Stimulated activated CD4-positive, alpha-beta T cell treated with anti-CD3 and anti-CD28 coated beads, Interleukin-2, amount 100 ng/mL, for 24 hours (primary cell): ENCODE data around the gene KRTAP2-1.
"Not testable (repeated sequence)": the region's sequence is repeated elsewhere in the genome, so short reads cannot be mapped to it uniquely, and the experiment has no call there.

Experiments
- DNase-seq, 2 donors: peaks; one replicate each; pipeline ENCODE4 v3.0.0-alpha.2; 2020

KRTAP2-1 gene

GRCh38 chr17:41010441-41010840 is 36.7 kb downstream of the KRTAP2-1 start:
- DNase-seq: no peak

GRCh38 chr17:41009936-41010335 is 37.2 kb downstream of the KRTAP2-1 start:
- DNase-seq: no peak

DNA sequence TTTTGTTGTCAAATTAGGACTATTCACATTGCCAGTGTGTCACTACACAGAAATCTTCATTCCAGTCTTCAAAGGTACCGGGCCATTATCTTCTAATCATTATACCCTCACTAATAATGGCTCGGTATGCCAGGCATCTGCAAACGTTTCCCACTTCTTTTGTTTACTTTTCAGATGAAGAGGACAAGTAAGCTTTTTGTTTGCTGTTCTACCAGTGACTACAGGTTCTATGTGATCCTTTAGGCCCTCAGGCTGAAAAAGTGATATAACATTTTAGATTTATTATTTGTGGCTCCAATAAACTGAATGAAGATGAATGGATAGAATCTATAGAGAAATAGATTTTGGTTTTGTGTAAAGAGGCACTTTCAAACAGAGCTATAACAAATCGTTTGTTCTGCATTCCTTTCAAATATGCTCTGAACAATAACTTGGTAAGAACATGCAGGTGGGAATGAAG is 37.8 kb downstream of the KRTAP2-1 start:
- no peak for DNase-seq

- DNase-seq: no peak
These were observed 38.3 kb downstream of the KRTAP2-1 start, which contains the start of gene KRTAP3-1 for GRCh38 chr17:41008811-41009210. KRTAP3-1 (minus strand) TSS chr17:41009128; CDS start chr17:41009074, 54 bp downstream.

DNA sequence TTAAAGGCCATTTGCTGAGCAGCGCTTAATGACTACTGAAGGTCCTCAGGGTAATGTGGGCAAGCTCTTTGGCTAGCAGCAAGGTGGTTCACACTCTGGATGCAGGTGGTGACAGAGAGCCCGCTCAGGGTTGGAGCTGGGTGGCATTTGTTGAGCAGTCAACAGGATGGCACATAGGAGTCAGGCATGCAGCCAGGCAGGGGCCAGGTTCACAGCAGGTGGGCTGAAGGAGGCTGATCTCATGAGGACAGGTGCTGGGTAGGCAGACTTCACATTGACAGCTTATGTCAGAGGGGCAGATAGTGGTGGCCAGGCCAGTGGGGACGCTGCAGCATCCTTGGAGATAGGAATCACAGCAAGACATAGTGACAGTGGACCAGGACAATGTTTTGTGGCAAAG is 42.7 kb downstream of the KRTAP2-1 start:
- no peak for DNase-seq

DNA sequence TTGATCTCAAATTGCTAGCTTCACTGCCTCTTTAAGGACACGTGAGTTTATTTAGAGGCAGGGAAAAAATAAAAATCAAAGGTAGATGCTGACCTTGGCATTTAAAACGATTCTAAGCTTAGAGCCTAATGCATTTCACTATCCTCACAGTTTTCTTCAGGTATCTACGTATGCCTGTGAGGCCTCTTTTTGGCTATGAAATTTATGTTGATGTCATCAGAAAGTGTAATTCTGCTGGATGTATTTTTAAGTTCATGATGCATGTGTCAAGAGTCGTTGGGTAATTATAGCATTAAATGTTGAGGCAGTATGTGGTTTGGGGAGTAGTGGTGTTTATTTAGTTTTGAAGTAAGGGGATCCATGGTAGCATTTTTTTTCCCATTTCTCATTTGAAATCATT is 43.2 kb downstream of the KRTAP2-1 start:
- no peak for DNase-seq

DNA sequence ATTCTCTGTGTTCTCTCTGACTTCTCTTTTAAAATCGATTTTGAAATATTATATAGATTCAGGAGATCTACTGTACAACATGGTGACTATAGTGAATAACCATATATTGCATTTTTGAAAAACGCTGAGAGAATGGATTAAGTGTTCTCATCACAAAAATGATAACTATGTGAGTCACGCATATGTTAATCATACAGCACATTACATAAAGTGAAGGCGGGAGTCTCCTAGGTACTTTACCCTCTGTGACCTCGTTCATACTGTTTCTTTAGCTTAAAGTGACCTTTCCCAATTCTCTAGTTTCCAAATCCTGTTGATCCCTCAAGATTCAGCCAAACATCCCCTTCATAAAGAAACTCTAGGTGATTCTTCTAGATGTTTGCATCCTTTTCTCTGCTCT is 44.3 kb downstream of the KRTAP2-1 start:
- no peak for DNase-seq

DNA sequence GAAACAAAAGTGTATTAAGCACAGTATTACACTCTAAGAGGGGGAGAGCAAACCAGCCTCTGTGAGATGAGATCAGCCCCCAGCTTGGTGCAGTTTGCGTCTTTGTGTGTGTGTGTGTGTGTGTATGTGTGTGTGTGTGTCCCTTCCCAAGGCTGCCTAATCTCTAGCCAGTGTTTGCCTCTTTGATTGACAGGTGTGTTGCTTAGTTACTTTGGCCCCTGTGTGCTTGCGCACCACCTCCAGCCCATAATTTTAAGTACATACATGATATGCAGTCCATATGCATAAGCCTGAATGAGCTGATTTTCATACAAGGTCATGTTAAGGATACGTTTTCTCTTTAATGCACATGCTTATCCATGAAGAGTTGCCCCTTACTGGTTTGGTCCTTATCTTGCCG is 45.3 kb downstream of the KRTAP2-1 start:
- DNase-seq: no peak

- not testable (repeated sequence) for DNase-seq
These were observed 47.6 kb downstream of the KRTAP2-1 start, which contains the start of gene KRTAP3-2 for GRCh38 chr17:40999563-40999962. KRTAP3-2 (minus strand) TSS chr17:40999906; CDS start chr17:40999853, 53 bp downstream.

DNA sequence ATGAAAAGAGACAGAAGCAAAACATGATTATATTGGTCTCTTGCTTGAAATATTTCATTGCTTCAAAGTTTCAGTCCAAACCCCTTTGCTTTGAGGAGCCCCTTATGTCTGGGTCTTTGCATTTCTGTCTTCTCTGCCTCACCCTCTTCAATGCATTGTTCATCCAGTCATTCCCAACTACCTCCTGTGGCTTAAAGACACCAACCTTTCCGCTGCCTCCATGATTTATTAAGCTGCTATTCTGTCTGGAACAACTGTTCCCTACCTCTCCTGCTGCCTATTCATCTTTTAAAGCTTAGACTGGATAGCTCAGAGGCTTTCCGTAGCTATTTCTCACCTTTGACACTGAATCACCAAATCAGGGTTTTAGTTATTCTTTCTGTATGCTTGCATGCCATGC is 49.8 kb downstream of the KRTAP2-1 start:
- no peak for DNase-seq

- no peak for DNase-seq
These were observed 50.3 kb downstream of the KRTAP2-1 start for GRCh38 chr17:40996829-40997228.
